Measurements from ENCODE around the gene PITHD1. TPM values are rescaled to one million over a fixed set of nuclear protein-coding genes. Genes with fewer than 3 reads are reported as not detected.
"Not testable (repeated sequence)": the region's sequence is repeated elsewhere in the genome, so short reads cannot be mapped to it uniquely, and the experiment has no call there.

Gene PITHD1
- total RNA-seq, 1 experiment from 2014 or later = 103 TPM

- DNase-seq (ENCODE audit: low spot score) = no peak
These were observed 46.5 kb downstream of the PITHD1 start for GRCh38 chr1:23824711-23825075.

GRCh38 chr1:23825076-23825761 is 47.0 kb downstream of the PITHD1 start, which contains the start of gene HMGCL:
TSS of gene HMGCL (minus strand) at chr1:23825429. CDS start at chr1:23825415, 14 bp downstream.
- peak; percentile 86 for DNase-seq (ENCODE audit: low spot score)

- no peak for DNase-seq (ENCODE audit: low spot score)
These were observed 47.7 kb downstream of the PITHD1 start for GRCh38 chr1:23825762-23826522.

GRCh38 chr1:23826590-23826989 is 48.4 kb downstream of the PITHD1 start:
- DNase-seq (ENCODE audit: low spot score) = not testable (repeated sequence)

GRCh38 chr1:23827717-23828116 is 49.5 kb downstream of the PITHD1 start:
- no peak for DNase-seq (ENCODE audit: low spot score)

GRCh38 chr1:23834156-23834555 is 55.9 kb downstream of the PITHD1 start:
- DNase-seq (ENCODE audit: low spot score) = not testable (repeated sequence)

- no peak for DNase-seq (ENCODE audit: low spot score)
These were observed 57.8 kb downstream of the PITHD1 start for GRCh38 chr1:23836037-23836436.

Other genes with a start within 250 kb of the PITHD1 start
- gene E2F2, start 247.2 kb upstream of the PITHD1 start, total RNA-seq (2014; rRNA removed; shearing (Covaris generic)) = 4.7 TPM in 2 replicates
- gene ID3, start 218.9 kb upstream of the PITHD1 start, total RNA-seq (2014; rRNA removed; shearing (Covaris generic)) = 1.3 and 3.4 TPM in 2 replicates
- gene RPL11, start 86.6 kb upstream of the PITHD1 start, total RNA-seq (2014; rRNA removed; shearing (Covaris generic)) = 1,290 and 1,388 TPM in 2 replicates
- 32.9 and 36.8 TPM in 2 replicates for gene ELOA, start 34.9 kb upstream of the PITHD1 start, total RNA-seq (2014; rRNA removed; shearing (Covaris generic))
- gene LYPLA2, start 12.7 kb downstream of the PITHD1 start, total RNA-seq (2014; rRNA removed; shearing (Covaris generic)) = 299 and 311 TPM in 2 replicates
- gene GALE, start 22.3 kb downstream of the PITHD1 start, total RNA-seq (2014; rRNA removed; shearing (Covaris generic)) = 252 and 273 TPM in 2 replicates
- 37.4 and 38.2 TPM in 2 replicates for gene HMGCL, start 47.0 kb downstream of the PITHD1 start, total RNA-seq (2014; rRNA removed; shearing (Covaris generic))
- 39.2 and 42.7 TPM in 2 replicates for gene FUCA1, start 89.9 kb downstream of the PITHD1 start, total RNA-seq (2014; rRNA removed; shearing (Covaris generic))
- not detected in 2 replicates for gene CNR2, start 134.9 kb downstream of the PITHD1 start, total RNA-seq (2014; rRNA removed; shearing (Covaris generic))
- gene PNRC2, start 181.4 kb downstream of the PITHD1 start, total RNA-seq (2014; rRNA removed; shearing (Covaris generic)) = 56.4 and 74.5 TPM in 2 replicates
- 140 and 147 TPM in 2 replicates for gene SRSF10, start 201.9 kb downstream of the PITHD1 start, total RNA-seq (2014; rRNA removed; shearing (Covaris generic))

Data from HT-29 (cell line).